ENCODE measurements around the gene EFHD1. TPM values are rescaled to one million over a fixed set of nuclear protein-coding genes. Genes with fewer than 3 reads are reported as not detected.
"Not testable (repeated sequence)": the region's sequence is repeated elsewhere in the genome, so short reads cannot be mapped to it uniquely, and the experiment has no call there.

EFHD1 gene
- total RNA-seq, 1 experiment from 2014 or later: 1.7 TPM

GRCh38 chr2:232691117-232691516 lies 57.7 kb downstream of the EFHD1 start:
- DNase-seq (ENCODE audit: low read depth): not testable (repeated sequence)

GRCh38 chr2:232693344-232693743 lies 59.9 kb downstream of the EFHD1 start:
- DNase-seq (ENCODE audit: low read depth): no peak

- no peak for DNase-seq (ENCODE audit: low read depth)
Observed at GRCh38 chr2:232696609-232697058, 63.2 kb downstream of the EFHD1 start.

GRCh38 chr2:232697059-232697806 lies 63.8 kb downstream of the EFHD1 start, which contains the start of gene GIGYF2:
GIGYF2 (plus strand) TSS chr2:232697331; CDS start chr2:232735198, 37,867 bp downstream.
- DNase-seq (ENCODE audit: low read depth): peak; percentile 97

GRCh38 chr2:232697807-232698110 lies 64.4 kb downstream of the EFHD1 start:
- DNase-seq (ENCODE audit: low read depth): peak; percentile 8

GRCh38 chr2:232698556-232699091 lies 65.2 kb downstream of the EFHD1 start:
- no peak for DNase-seq (ENCODE audit: low read depth)

- DNase-seq (ENCODE audit: low read depth): peak; percentile 8
Observed at GRCh38 chr2:232699110-232699509, 65.7 kb downstream of the EFHD1 start.

GRCh38 chr2:232700154-232700553 lies 66.8 kb downstream of the EFHD1 start:
- DNase-seq (ENCODE audit: low read depth): no peak

- DNase-seq (ENCODE audit: low read depth): no peak
Observed at GRCh38 chr2:232707076-232707475, 73.7 kb downstream of the EFHD1 start.

GRCh38 chr2:232713505-232713904 lies 80.1 kb downstream of the EFHD1 start:
- DNase-seq (ENCODE audit: low read depth): no peak

- no peak for DNase-seq (ENCODE audit: low read depth)
Observed at GRCh38 chr2:232714969-232715368, 81.6 kb downstream of the EFHD1 start.

GRCh38 chr2:232720056-232720455 lies 86.7 kb downstream of the EFHD1 start:
- DNase-seq (ENCODE audit: low read depth): not testable (repeated sequence)

- DNase-seq (ENCODE audit: low read depth): no peak
Observed at GRCh38 chr2:232721261-232721660, 87.9 kb downstream of the EFHD1 start.

GRCh38 chr2:232721882-232722281 lies 88.5 kb downstream of the EFHD1 start:
- no peak for DNase-seq (ENCODE audit: low read depth)

- DNase-seq (ENCODE audit: low read depth): no peak
Observed at GRCh38 chr2:232723027-232723426, 89.6 kb downstream of the EFHD1 start.

- DNase-seq (ENCODE audit: low read depth): no peak
Observed at GRCh38 chr2:232728785-232729184, 95.4 kb downstream of the EFHD1 start.

- DNase-seq (ENCODE audit: low read depth): no peak
Observed at GRCh38 chr2:232731470-232731869, 98.1 kb downstream of the EFHD1 start.

Other genes starting within 250 kb of the EFHD1 start
- gene ALPG, start 226.8 kb upstream of the EFHD1 start, total RNA-seq (2014; rRNA removed; shearing (Covaris generic)): not detected in 2 replicates
- not detected in 2 replicates for gene ALPI, start 177.5 kb upstream of the EFHD1 start, total RNA-seq (2014; rRNA removed; shearing (Covaris generic))
- gene ECEL1, start 145.8 kb upstream of the EFHD1 start, total RNA-seq (2014; rRNA removed; shearing (Covaris generic)): not detected in 2 replicates
- gene PRSS56, start 113.2 kb upstream of the EFHD1 start, total RNA-seq (2014; rRNA removed; shearing (Covaris generic)): not detected in 2 replicates
- not detected in 2 replicates for gene CHRND, start 107.4 kb upstream of the EFHD1 start, total RNA-seq (2014; rRNA removed; shearing (Covaris generic))
- not detected in 2 replicates for gene CHRNG, start 93.9 kb upstream of the EFHD1 start, total RNA-seq (2014; rRNA removed; shearing (Covaris generic))
- gene TIGD1, start 83.0 kb upstream of the EFHD1 start, total RNA-seq (2014; rRNA removed; shearing (Covaris generic)): 6.3 and 7.1 TPM in 2 replicates
- 146 and 150 TPM in 2 replicates for gene EIF4E2, start 82.9 kb upstream of the EFHD1 start, total RNA-seq (2014; rRNA removed; shearing (Covaris generic))
- gene GIGYF2, start 63.7 kb downstream of the EFHD1 start, total RNA-seq (2014; rRNA removed; shearing (Covaris generic)): 36.3 and 46.9 TPM in 2 replicates
- not detected in 2 replicates for gene KCNJ13, start 143.0 kb downstream of the EFHD1 start, total RNA-seq (2014; rRNA removed; shearing (Covaris generic))
- 0.24 and 0.98 TPM in 2 replicates for gene SNORC, start 236.7 kb downstream of the EFHD1 start, total RNA-seq (2014; rRNA removed; shearing (Covaris generic))